Coronary artery (tissue), 2 donors: ENCODE measurements around the gene RHO.

Source experiments
- DNase-seq: peaks from one replicate; pipeline ENCODE4 v3.0.0-alpha.2; 2017; ENCODE audit warnings: low spot score
- H3K27ac ChIP-seq, 2 donors: fragments of 200-600 bp; sonication (generic); one replicate each; pipeline ENCODE4 v1.5.1; 2016 to 2019
- H3K4me3 ChIP-seq: fragments of 200-600 bp; sonication (generic); 2 replicates; pipeline ENCODE4 v1.5.1; 2016; ENCODE audit warnings: mild to moderate bottlenecking, moderate library complexity
- CTCF ChIP-seq: fragments of 200-600 bp; sonication (generic); IDR thresholded peaks from one replicate; pipeline ENCODE4 v1.5.1; 2019; ENCODE audit warnings: antibody characterized with exemption

Gene RHO

DNA sequence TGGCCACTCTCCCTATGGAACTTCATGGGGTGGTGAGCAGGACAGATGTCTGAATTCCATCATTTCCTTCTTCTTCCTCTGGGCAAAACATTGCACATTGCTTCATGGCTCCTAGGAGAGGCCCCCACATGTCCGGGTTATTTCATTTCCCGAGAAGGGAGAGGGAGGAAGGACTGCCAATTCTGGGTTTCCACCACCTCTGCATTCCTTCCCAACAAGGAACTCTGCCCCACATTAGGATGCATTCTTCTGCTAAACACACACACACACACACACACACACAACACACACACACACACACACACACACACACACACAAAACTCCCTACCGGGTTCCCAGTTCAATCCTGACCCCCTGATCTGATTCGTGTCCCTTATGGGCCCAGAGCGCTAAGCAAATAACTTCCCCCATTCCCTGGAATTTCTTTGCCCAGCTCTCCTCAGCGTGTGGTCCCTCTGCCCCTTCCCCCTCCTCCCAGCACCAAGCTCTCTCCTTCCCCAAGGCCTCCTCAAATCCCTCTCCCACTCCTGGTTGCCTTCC, 1.9 kb downstream of the RHO start:
- TF ChIP-seq CTCF = no peak
- Histone ChIP-seq H3K27ac (no peak overlapping the region), H3K4me3 (no peak overlapping the region)
- no peak for DNase-seq

GRCh38 chr3:129530821-129531220, 2.4 kb downstream of the RHO start:
- Histone ChIP-seq H3K27ac (no peak overlapping the region), H3K4me3 (no peak overlapping the region)
- DNase-seq = no peak
- TF ChIP-seq CTCF = no peak

- TF ChIP-seq CTCF = no peak
- DNase-seq = no peak
- Histone ChIP-seq H3K4me3 (no peak overlapping the region), H3K27ac (no peak overlapping the region)
Measured at GRCh38 chr3:129531699-129532098, 3.3 kb downstream of the RHO start.

GRCh38 chr3:129532261-129532660, 3.8 kb downstream of the RHO start:
- no peak overlapping the region for H3K4me3 ChIP-seq
- no peak for DNase-seq
- H3K27ac ChIP-seq = no peak overlapping the region
- no peak for TF ChIP-seq CTCF

- Histone ChIP-seq H3K27ac (no peak overlapping the region), H3K4me3 (no peak overlapping the region)
- TF ChIP-seq CTCF = no peak
- no peak for DNase-seq
Measured at GRCh38 chr3:129533406-129533805, 5.0 kb downstream of the RHO start.

- Histone ChIP-seq H3K4me3 (no peak overlapping the region), H3K27ac (no peak overlapping the region)
- no peak for DNase-seq
- no peak for TF ChIP-seq CTCF
Measured at GRCh38 chr3:129534428-129535027, 6.1 kb downstream of the RHO start.

GRCh38 chr3:129535075-129535474, 6.6 kb downstream of the RHO start:
- TF ChIP-seq CTCF = no peak
- Histone ChIP-seq H3K27ac (no peak overlapping the region), H3K4me3 (no peak overlapping the region)
- no peak for DNase-seq
